ENCODE measurements around the gene CRHR1.
A peak's percentile ranks its signal among the peaks of the same experiment; 100 is the strongest.

CRHR1 gene

DNA sequence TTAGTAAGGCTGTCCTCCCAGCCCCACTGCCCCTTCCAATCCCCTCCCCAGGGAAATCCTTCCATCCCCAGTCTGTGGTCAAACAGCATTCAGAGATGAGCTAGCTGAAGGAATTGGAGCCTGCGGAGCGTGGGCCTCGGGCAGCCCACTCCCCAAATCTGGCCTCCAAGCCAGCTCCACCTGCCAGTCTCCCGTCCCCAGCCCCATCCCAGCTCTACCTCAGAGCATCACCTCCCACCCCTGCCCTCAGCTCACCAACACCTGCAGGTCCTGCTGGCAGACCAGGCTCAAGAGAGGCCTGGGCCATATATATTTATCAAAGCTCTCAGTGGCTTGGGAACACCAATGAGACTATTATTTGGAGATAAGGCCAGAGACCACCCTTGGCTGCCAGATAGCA, 55.3 kb downstream of the CRHR1 start:
- intact Hi-C loops (cut with DNase I): no loop called here
- peak in 2 of 10 donors; percentile 35 to 41 for DNase-seq

DNA sequence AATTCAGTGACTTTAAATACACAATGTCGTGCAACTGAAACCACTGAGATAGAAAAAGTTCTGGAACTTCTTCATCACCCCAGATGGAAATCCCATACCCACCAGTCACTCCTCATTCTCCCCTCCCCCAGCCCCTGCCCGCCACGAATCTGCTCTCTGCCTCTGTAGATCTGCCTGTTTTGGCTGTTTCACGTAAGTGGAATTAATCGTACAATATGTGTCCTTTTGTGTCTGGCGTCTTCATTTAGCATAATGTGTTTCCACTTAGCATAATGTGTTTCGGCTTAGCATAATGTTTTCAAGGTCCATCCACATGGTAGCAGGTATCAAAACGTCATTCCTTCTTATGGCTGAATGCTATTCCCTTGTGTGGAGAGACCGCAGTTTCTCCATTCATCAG, 57.1 kb downstream of the CRHR1 start:
- intact Hi-C loops (cut with DNase I): no loop called here
- peak in 1 of 10 donors; percentile 14 for DNase-seq

DNA sequence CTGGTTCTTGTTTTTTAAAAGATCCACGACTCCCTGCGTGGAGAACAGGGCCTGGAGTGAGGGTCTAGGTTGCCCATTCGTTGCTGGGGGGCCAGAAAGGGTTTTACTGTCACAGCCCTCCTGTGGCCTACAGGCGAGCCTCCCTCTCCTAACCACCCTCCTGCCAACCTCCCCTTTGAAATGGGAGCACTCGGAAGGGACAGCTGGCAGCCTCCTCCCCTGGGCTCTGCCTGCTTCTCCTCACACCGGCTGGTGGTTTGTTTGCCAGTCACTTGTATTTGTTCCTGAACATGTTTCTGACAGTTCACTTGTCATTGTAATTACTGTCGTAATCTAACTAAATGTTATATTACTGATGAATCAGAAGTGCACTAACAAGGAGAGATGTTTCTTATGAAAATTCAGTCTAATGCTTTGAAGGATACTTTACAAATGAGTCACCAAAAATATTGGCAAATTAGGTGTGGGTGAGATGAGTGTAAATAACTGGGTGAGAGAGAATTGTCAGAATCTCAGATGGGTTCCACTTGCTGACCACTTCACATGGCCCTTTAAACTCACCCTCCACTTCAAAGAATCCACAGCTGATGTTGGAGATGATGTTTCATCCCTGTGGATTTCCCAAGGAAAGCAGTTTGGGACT, 57.9 kb downstream of the CRHR1 start:
- peak in 2 of 10 donors; percentile 66 to 78 for DNase-seq
- intact Hi-C loops (cut with DNase I): no loop called here

DNA sequence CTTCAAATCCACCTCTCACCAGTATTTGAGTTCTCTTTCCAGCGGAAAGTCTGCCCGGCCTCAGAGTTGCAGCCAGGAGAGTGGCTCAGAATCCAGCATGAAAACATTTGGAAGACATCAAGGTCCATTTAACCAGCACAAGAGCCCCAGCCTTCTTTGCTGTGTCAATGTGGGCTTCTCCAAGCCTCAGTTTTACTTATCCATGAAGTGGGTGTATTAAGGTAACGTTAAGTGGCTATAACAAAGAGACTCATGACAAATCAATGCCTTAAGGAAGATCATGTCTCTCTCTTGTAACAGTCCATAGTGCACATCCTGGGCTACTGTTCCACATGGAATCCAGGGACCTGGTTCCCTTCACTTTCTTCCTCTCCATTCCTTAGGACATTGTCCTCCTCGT, 59.6 kb downstream of the CRHR1 start:
- intact Hi-C loops (cut with DNase I): no loop called here
- no peak for DNase-seq

DNA sequence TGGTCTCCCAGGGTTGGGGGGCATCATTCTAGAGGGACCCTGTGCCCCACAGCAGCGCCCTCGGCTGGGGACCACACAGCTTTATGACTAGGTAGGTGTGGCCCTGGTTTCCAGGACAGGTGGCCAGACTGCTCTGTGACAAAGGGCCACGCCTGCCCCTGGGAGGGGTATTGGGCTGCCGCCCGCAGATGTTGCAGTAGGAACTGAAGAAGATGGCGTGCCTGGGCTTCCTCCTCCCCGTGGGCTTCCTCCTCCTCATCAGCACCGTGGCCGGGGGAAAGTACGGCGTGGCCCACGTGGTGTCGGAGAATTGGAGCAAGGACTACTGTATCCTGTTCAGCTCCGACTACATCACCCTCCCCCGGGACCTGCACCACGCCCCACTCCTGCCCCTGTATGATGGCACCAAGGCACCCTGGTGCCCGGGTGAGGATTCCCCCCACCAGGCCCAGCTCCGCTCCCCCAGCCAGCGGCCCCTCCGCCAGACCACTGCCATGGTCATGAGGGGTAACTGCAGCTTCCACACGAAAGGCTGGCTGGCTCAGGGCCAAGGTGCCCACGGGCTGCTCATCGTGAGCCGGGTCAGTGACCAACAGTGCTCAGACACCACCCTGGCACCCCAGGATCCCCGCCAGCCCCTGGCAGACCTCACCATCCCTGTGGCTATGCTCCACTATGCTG, 60.7 kb downstream of the CRHR1 start, which contains the start of gene SPPL2C:
TSS of gene SPPL2C (plus strand) at position 187 of the 681 bp plus-strand sequence. CDS start at position 213, 26 bp downstream.
- DNase-seq: peak in 3 of 10 donors; percentile 61 to 87 (median 72)
- intact Hi-C loops (cut with DNase I): no loop called here

DNA sequence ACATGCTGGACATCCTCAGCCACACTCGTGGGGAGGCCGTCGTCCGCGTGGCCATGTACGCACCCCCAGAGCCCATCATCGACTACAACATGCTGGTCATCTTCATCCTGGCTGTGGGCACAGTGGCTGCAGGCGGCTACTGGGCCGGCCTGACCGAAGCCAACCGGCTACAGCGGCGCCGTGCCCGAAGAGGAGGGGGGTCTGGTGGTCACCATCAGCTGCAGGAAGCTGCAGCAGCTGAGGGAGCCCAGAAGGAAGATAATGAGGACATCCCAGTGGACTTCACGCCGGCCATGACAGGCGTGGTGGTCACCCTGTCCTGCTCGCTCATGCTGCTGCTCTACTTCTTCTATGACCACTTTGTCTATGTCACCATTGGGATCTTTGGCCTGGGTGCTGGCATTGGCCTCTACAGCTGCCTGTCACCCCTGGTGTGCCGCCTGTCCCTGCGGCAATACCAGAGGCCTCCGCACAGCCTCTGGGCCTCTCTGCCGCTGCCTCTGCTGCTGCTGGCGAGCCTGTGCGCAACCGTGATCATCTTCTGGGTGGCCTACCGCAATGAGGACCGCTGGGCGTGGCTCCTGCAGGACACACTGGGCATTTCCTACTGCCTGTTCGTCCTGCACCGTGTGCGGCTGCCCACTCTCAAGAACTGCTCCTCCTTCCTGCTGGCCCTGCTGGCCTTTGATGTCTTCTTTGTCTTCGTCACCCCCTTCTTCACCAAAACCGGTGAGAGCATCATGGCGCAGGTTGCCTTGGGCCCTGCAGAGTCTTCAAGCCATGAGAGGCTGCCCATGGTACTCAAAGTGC, 61.5 kb downstream of the CRHR1 start:
- peak in 2 of 10 donors; percentile 50 to 67 for DNase-seq
- intact Hi-C loops (cut with DNase I): no loop called here

DNA sequence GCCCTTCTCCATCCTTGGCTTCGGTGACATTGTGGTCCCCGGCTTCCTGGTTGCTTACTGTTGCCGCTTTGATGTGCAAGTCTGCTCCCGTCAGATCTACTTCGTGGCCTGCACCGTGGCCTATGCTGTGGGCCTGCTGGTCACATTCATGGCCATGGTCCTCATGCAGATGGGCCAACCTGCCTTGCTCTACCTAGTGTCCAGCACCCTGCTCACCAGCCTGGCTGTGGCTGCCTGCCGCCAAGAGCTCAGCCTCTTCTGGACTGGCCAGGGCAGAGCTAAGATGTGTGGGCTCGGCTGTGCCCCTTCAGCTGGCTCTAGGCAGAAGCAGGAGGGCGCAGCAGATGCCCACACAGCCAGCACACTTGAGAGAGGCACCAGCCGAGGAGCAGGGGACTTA, 62.1 kb downstream of the CRHR1 start:
- intact Hi-C loops (cut with DNase I): no loop called here
- peak in 3 of 10 donors; percentile 24 to 80 (median 78) for DNase-seq

DNA sequence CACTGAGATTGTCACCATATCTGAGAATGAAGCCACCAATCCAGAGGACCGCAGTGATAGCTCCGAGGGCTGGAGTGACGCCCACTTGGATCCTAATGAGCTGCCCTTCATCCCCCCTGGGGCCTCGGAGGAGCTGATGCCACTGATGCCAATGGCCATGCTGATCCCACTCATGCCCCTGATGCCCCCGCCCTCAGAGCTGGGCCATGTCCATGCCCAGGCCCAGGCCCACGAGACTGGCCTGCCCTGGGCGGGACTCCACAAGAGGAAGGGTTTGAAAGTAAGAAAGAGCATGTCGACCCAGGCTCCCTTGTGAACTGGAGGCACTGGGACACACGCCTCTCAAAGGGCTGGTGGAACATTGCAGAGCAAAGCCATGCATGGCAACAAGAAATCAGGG, 62.5 kb downstream of the CRHR1 start:
- DNase-seq: peak in 3 of 10 donors; percentile 31 to 78 (median 45)
- intact Hi-C loops (cut with DNase I): no loop called here

DNA sequence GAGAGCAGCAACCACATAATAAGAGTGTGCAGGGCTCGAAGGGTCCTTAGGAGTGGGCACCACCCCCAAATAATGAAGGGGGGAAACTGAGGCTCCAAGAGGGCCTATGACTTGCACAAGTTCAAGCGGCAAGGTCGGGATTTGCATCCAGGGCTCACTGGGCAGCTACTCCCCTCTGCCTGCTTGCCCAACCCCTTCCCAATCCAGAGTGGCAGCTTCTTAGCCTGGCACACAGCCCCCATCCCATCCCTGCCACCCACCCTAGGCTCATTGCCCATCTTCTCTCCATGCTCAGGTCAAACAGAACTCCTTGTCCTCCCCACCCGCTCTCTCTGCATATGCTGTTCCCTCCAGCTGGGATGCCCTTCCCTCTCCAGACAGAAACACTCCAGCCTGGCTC, 63.0 kb downstream of the CRHR1 start:
- intact Hi-C loops (cut with DNase I): no loop called here
- DNase-seq: peak in 3 of 10 donors; percentile 39 to 64 (median 63)

DNA sequence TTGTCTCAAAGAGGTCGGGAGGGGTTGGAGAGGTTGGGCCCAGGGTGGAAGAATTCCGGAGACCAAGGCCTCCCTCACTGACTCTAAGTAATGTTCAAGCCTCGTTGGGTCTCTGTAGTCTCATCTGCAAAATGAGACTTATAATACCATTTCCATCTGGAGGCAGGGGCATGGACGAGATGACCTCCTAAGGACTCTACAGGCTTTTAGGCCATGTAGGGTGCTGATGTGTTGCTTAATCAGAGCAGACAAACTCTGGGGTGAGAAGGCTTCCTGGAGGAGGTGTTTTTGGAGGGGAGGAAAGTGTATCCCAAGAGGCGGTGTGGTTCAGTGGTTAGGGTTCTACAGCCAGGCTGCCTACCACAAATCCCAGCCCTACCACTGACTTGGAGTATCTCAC, 63.6 kb downstream of the CRHR1 start:
- intact Hi-C loops (cut with DNase I): no loop called here

DNA sequence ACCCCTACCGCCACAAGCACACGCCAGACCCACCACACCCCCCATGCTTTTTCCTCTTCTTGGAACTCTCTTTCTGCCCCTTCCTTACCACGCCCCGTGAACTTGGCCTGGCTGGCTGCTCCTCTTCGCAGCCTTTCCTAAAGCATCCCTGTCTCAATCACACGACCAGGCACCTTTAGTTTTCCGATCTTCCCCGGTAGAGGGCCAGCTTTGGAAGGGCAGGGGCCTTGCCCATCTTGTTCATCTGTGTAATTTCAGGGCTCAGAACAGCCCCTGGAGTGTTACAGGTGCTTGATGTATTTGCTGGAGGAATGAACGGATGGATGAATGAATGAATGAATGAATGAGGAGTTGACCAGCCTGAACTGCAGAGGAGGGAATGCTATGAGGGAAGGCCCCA, 64.3 kb downstream of the CRHR1 start:
- DNase-seq: peak in 2 of 10 donors; percentile 20 to 43
- intact Hi-C loops (cut with DNase I): no loop called here

More for the DNA sequence above, 63.6 kb downstream of the CRHR1 start:
- DNase-seq: no peak

DNA sequence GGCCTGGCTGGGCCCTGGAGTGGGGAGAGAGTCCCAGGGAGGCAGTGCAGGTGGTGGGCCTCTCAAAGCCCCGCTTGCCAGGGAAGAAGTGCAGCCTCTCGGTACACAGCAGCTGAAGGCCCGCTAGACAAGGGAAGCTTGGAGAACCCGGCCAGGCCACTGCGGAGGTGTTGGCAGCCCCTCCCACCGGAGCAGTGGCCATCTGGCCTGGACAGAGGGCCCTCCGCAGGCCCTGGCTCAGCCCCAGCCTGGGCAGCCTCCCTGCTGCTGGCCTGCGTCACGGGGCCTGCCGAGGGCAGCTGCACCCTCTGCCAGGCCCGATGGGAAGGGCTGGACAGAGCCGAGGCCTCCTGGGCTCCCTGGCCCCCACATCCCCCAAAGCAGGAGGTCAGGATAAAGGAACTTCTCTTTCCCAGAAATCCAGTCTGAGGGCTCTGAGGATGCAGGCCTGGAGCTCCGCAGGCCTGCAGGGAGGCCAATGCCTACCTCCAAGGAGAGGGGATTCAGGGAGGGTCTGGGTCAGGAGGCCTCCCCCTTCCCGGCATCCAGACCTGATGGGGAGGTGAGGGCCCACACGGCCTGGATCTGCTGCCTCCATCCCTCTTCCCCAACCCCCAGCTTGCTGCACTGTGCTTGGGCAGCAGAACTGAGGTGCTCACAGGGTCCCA, 64.9 kb downstream of the CRHR1 start:
- peak; percentile 44 to 96 (median 69) for DNase-seq
- intact Hi-C loops (cut with DNase I): no loop called here

DNA sequence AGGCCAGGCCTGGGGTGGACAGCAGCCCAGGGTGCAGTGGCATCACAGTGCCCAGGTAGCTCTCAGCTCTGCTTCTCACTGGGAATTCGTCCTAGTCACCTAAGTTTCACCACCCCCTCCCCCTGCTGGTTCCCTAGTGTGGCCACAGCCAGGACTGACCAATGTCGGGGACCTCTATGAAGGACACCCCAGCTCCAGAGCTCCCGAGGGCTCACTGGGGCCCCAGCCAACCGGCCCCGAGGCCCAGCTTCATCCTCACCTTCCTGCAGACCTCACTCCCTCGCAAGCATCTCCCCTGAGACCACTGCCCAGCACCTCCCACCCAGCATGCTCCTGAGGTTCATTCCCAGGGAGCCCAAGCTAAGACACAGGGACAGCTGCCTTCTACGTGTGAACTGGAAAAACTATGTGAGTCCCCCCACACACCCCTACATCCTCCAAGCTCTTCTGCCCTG, 65.4 kb downstream of the CRHR1 start:
- intact Hi-C loops (cut with DNase I): no loop called here
- peak in 2 of 10 donors; percentile 67 to 80 for DNase-seq

DNA sequence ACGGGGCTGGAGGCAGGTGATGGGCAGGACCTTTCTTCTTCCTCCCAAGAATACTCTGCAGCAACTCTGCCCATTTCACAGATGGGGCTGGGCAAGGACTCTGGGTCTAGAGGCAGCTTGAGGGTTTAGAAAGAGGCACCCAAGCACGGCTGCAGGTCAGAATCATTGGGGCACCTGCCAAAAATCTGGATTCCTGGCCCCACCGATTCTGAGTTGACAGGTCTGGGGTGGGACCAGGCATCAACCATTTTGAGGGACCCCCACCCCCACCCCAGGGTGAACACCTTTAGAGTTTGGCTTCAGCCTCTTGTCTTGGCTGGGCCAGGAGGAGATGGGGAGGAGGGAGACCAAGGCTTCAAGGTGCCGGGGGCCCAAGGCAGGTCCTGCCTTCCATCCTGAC, 65.9 kb downstream of the CRHR1 start:
- peak in 3 of 10 donors; percentile 44 to 53 (median 52) for DNase-seq
- intact Hi-C loops (cut with DNase I): loop anchor here (5.0 kb wide), 2 partner anchors 42 to 208 kb away; partner anchors contain the start of gene MAPT

DNA sequence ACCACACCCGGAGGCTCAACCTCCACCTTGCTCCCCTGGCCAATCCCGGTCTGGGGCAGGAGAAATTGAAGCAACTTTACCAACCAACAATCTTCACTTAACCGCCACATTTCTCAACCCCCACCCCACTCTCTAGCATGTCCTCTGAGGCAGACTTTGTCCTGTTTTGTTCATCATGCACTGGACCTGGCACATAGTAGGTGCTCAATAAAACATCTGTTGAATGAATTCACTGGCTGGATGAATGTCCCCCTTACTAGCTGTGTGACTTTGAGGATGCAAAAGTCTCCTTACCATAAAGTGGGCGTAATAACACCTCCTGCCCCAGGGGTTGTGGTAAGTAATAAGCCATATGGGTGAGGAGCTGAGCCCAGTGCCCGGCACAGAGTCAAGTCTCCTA, 66.3 kb downstream of the CRHR1 start:
- intact Hi-C loops (cut with DNase I): loop anchor here (5.0 kb wide), 2 partner anchors 42 to 208 kb away; partner anchors contain the start of gene MAPT
- no peak for DNase-seq

DNA sequence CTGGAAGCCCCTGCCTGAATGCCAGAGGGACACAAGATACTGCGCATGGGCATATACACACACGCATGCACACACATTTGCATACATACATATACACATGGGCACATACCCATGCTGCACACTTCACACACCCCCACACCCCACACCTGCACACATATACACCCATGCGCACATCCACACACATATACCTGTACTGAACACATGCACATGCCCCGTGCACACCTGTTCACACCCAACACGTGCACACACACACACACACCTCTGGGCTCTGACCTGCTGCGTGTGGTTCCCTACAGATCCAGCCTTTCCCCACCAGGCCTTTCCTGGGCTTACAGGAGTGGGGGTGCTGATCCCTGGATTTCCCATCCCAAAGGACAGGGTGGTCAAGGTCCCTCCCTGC, 66.9 kb downstream of the CRHR1 start:
- DNase-seq: peak in 2 of 10 donors; percentile 50 to 82
- intact Hi-C loops (cut with DNase I): loop anchor here (5.0 kb wide), 2 partner anchors 41 to 209 kb away; partner anchors contain the start of gene MAPT

DNA sequence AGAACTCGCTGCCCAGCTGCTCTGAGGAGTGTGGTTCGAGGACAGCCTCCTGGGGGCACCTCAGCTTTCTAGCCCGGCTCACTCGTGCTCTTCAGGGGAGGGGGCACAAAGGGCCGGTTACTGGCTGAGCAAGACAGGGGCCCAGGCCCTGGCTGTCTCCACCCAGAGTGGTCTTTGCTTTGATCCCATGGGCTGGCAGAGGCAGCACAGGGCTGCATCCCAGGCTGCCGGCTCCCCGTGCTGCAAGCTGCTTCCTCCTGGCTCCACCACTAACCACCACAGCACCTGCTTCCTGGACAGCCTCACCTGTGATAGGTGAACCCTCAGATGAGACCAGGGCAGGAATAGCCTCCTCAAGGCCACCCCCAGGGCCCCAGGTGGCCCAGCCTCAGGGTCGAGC, 67.3 kb downstream of the CRHR1 start:
- peak in 2 of 10 donors; percentile 44 to 81 for DNase-seq
- intact Hi-C loops (cut with DNase I): loop anchor here (5.0 kb wide), 2 partner anchors 41 to 209 kb away; partner anchors contain the start of gene MAPT

DNA sequence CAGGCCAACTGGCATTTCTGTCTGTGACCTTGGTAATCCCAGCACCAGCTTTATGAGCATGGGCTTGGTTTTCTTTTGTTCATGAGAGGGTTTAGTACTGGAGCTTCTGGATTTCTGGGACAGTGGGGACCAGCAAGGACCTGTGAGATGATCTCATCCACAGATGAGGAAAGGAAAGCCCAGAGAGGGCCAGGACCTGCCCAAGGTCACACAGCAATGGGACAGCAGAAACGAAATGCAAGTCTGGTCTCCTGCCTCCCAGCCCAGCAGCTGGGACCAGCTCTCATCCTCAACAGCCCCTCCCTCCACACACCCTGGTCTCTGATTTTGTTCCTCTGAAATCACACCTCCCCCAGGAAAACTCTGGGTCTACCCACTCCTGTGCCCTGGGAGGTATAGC, 67.8 kb downstream of the CRHR1 start:
- peak in 2 of 10 donors; percentile 18 to 25 for DNase-seq
- intact Hi-C loops (cut with DNase I): loop anchor here (5.0 kb wide), 2 partner anchors 40 to 210 kb away; partner anchors contain the start of gene MAPT

DNA sequence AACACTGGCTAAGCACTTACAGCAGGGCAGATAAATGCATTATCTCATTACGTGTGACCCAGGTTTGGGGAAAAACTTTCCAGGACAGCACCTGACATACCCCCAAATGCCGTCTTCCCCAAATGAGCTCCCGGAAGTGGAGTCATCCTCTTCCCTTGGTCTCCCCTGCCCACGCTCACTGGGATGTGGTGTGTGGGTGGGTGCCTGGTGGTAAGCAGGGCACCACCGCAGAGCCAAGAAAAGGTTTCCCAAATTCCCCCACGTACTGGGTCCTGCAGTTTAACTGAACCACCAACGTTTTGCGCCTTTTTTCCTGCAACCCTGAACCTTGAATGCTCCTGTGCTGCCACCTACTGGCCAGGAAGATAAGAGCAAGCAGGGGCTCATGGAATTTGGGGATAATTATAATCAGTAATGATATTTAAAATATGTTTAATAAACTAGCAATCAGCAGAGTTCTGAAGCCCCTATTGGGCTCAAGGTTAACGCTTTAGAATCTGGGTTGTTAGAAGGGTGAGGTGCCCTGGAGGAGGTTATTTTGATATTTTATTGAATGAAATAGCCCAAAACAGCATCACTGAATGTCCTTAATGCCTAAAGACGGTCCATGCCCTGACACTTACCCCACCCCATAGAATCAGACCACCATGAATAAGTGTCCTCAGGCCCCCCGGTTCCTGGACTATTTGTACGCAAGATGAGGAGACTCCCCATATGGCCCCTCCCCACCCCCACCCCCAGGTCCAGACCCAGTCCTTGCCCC, 68.6 kb downstream of the CRHR1 start:
- intact Hi-C loops (cut with DNase I): loop anchor here (5.0 kb wide), 2 partner anchors 40 to 210 kb away; partner anchors contain the start of gene MAPT
- peak in 8 of 10 donors; percentile 61 to 93 (median 81) for DNase-seq
